HL-60 (cell line): ENCODE data around the gene IGF2R.

ENCODE experiments used
- DNase-seq, 2 experiments: peaks; one replicate each; pipeline ENCODE4 v3.0.0-alpha.2; 2010 to 2020; ENCODE audit warnings: low read depth in 1 of 2, low spot score in 1 of 2
- H3K27ac ChIP-seq: fragments of 250-450 bp; sonication (Bioruptor Pico); replicated peaks from 2 replicates; pipeline ENCODE4 v1.5.1; 2020; ENCODE audit warnings: mild to moderate bottlenecking, moderate library complexity
- H3K27me3 ChIP-seq: fragments of 250-450 bp; sonication (Bioruptor Pico); 2 replicates; pipeline ENCODE4 v1.5.1; 2021; ENCODE audit warnings: mild to moderate bottlenecking, moderate library complexity; ENCODE audit not compliant: insufficient read depth, poor library complexity, severe bottlenecking
- H3K4me3 ChIP-seq: replicated peaks from 2 replicates; pipeline ENCODE4 v1.5.1; 2011; ENCODE audit warnings: mild to moderate bottlenecking, control low read depth, low read length; ENCODE audit not compliant: insufficient read depth
- GABPA ChIP-seq: IDR thresholded peaks from 2 replicates; pipeline ENCODE4 v1.6.1; 2012; ENCODE audit warnings: low read depth
- POLR2AphosphoS5 ChIP-seq: IDR thresholded peaks from 2 replicates; pipeline ENCODE4 v1.6.1; 2012; ENCODE audit warnings: low read depth
- SPI1 ChIP-seq: IDR thresholded peaks from 2 replicates; pipeline ENCODE4 v1.6.1; 2012; ENCODE audit warnings: low read depth, mild to moderate bottlenecking, borderline replicate concordance
- TF ChIP-seq, protein P1 (sequence below): IDR thresholded peaks from 2 replicates; pipeline ENCODE4 v1.6.1; 2012; ENCODE audit warnings: low read depth; ENCODE audit not compliant: insufficient replicate concordance
- TF ChIP-seq, protein P2 (sequence below): IDR thresholded peaks from one replicate; pipeline ENCODE4 v1.5.1; 2011; ENCODE audit warnings: low read length, control low read depth, inconsistent platforms; ENCODE audit not compliant: insufficient read depth

Gene IGF2R

DNA sequence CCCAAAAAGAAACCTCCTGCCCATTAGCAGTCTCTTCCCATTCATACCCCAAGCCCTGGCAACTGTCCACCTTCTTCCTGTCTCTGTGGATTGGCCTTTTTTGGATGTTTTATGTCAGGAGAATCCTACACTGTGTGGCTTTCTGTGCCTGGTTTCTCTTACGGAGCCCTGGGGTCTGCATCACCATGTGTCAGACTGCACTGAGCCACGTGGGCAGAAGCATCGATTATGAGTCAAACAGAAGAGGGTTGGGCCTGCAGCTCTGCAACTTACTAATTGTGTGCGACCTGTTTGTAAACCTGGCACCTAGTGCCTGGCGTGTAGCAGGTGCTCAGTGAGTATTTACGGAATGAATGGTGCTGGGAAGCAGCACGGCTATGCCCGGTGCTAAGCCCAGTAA is 62.6 kb downstream of the IGF2R start:
- no peak overlapping the region for H3K4me3 ChIP-seq
- no peak overlapping the region for H3K27ac ChIP-seq
- no peaks in the 10 kb centered on the region for H3K27me3 ChIP-seq
- no peak for DNase-seq
- no peak for TF ChIP-seq SPI1
- no peak for TF ChIP-seq POLR2AphosphoS5

DNA sequence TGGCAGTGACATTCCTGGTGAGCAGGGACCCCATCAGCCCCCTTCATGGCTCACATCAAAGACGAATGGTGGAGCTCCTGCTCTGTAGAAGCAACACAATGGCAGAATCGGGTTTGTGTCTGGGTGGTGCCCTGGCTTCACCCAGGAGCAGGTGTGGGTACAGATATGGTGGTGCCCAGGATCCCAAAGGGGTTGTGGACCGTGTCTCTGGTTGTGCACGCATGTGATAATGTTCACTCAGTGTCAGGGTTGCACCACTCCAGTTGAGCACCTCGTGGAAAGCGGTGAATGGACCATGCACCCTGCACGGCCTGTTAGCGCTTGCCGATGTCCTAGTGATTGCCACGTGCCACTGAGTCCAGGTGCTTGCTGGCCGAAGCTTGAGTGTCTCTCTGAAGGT is 63.0 kb downstream of the IGF2R start:
- Histone ChIP-seq H3K27me3 (no peaks in the 10 kb centered on the region), H3K27ac (no peak overlapping the region), H3K4me3 (no peak overlapping the region)
- no peak for DNase-seq
- TF ChIP-seq SPI1 = no peak
- TF ChIP-seq, protein P1, sequence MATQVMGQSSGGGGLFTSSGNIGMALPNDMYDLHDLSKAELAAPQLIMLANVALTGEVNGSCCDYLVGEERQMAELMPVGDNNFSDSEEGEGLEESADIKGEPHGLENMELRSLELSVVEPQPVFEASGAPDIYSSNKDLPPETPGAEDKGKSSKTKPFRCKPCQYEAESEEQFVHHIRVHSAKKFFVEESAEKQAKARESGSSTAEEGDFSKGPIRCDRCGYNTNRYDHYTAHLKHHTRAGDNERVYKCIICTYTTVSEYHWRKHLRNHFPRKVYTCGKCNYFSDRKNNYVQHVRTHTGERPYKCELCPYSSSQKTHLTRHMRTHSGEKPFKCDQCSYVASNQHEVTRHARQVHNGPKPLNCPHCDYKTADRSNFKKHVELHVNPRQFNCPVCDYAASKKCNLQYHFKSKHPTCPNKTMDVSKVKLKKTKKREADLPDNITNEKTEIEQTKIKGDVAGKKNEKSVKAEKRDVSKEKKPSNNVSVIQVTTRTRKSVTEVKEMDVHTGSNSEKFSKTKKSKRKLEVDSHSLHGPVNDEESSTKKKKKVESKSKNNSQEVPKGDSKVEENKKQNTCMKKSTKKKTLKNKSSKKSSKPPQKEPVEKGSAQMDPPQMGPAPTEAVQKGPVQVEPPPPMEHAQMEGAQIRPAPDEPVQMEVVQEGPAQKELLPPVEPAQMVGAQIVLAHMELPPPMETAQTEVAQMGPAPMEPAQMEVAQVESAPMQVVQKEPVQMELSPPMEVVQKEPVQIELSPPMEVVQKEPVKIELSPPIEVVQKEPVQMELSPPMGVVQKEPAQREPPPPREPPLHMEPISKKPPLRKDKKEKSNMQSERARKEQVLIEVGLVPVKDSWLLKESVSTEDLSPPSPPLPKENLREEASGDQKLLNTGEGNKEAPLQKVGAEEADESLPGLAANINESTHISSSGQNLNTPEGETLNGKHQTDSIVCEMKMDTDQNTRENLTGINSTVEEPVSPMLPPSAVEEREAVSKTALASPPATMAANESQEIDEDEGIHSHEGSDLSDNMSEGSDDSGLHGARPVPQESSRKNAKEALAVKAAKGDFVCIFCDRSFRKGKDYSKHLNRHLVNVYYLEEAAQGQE = no peak
- no peak for TF ChIP-seq POLR2AphosphoS5
- TF ChIP-seq, protein P2, sequence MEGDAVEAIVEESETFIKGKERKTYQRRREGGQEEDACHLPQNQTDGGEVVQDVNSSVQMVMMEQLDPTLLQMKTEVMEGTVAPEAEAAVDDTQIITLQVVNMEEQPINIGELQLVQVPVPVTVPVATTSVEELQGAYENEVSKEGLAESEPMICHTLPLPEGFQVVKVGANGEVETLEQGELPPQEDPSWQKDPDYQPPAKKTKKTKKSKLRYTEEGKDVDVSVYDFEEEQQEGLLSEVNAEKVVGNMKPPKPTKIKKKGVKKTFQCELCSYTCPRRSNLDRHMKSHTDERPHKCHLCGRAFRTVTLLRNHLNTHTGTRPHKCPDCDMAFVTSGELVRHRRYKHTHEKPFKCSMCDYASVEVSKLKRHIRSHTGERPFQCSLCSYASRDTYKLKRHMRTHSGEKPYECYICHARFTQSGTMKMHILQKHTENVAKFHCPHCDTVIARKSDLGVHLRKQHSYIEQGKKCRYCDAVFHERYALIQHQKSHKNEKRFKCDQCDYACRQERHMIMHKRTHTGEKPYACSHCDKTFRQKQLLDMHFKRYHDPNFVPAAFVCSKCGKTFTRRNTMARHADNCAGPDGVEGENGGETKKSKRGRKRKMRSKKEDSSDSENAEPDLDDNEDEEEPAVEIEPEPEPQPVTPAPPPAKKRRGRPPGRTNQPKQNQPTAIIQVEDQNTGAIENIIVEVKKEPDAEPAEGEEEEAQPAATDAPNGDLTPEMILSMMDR = no peak
- TF ChIP-seq GABPA = no peak

DNA sequence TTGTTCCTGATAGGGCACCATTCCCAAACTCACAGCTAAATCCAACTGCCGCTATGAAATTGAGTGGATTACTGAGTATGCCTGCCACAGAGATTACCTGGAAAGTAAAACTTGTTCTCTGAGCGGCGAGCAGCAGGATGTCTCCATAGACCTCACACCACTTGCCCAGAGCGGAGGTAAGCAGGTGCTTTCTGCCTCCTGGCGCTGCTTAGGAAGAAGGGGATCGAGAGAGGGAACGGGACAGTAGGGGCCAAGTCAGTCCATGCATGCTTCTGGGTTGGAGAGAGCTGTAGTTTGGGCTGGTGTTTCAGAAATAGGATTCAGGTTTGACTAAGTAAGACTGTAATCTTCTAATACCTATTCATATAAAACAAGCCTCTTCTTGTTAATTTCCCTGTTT is 63.7 kb downstream of the IGF2R start:
- Histone ChIP-seq H3K4me3 (no peak overlapping the region), H3K27ac (no peak overlapping the region), H3K27me3 (no peaks in the 10 kb centered on the region)
- no peak for DNase-seq
- TF ChIP-seq POLR2AphosphoS5 (no peak), SPI1 (no peak), GABPA (no peak)
- TF ChIP-seq, protein P1 = no peak
- TF ChIP-seq, protein P2 = no peak

DNA sequence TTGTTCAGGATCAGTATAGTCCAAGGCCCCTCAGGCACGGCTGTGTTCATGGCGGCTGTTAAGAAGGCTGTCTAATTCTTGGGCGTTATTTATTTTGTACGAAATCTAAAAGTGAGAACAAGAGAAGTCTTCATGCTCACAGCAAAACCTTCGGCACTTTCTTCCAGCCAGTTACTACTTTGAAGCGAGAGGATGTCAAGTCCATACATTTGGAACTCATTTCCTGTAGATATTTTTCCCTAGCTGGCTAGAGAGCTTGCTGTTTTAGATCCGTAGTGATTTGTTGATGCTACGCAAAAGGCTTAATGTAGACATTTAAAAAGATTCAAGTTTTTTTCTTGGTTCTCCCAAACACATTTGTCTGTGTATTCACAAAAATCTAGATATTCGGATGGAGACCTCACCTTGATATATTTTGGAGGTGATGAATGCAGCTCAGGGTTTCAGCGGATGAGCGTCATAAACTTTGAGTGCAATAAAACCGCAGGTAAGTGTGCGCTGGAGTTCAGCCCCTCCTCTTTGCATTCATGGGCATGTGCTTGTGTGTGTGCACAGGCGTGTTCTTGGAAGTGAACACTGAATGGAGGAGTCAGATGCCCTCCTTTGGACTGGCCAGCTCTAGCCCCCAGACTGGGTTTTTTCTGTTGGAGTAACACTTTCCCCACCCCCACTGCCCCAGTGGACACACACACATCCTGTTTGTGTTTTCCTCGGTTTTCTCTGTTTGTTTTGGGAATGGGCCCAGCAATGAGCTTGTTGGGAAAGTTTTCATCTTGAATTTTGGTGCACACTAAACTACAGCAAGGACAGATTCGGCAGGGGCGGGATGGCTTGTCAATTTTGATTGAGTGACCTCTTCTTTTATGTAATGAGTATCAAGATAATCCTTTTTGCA is 65.4 kb downstream of the IGF2R start:
- Histone ChIP-seq H3K4me3 (no peak overlapping the region), H3K27me3 (no peaks in the 10 kb centered on the region), H3K27ac (no peak overlapping the region)
- no peak for DNase-seq
- TF ChIP-seq, protein P1 = no peak
- TF ChIP-seq SPI1 (no peak), POLR2AphosphoS5 (no peak), GABPA (no peak)
